ENCODE measurements around the gene GIPR.

DNA sequence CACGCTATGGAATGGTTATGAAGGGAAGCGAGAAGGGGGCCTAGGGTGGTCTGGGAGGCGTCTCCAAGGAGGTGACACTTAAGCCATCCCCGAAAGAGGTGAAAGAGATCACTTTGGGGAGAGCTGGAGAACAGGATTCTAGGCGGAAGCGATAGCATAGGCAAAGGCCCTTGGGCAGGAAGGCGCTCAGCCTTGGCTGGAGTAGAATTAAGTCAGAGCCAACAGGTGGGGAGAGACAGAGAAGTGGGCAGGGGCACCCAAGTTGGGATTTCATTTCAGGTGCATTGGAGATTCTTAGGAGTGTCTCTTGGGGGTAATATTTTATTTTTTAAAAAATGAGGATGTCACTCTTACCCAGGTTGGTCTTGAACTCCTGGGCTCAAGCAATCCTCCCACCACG is 14.1 kb downstream of the GIPR start:
- TF ChIP-seq, protein P1, sequence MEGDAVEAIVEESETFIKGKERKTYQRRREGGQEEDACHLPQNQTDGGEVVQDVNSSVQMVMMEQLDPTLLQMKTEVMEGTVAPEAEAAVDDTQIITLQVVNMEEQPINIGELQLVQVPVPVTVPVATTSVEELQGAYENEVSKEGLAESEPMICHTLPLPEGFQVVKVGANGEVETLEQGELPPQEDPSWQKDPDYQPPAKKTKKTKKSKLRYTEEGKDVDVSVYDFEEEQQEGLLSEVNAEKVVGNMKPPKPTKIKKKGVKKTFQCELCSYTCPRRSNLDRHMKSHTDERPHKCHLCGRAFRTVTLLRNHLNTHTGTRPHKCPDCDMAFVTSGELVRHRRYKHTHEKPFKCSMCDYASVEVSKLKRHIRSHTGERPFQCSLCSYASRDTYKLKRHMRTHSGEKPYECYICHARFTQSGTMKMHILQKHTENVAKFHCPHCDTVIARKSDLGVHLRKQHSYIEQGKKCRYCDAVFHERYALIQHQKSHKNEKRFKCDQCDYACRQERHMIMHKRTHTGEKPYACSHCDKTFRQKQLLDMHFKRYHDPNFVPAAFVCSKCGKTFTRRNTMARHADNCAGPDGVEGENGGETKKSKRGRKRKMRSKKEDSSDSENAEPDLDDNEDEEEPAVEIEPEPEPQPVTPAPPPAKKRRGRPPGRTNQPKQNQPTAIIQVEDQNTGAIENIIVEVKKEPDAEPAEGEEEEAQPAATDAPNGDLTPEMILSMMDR (IDR thresholded peaks at IDR 0.05) = no peak
- no peak for TF ChIP-seq POLR2AphosphoS5 (IDR thresholded peaks at IDR 0.05; ENCODE audit: insufficient read depth in 1 of 2, low read depth in 1 of 2)

All from vagina (tissue), 2 donors.